GM23338 (cell line): Measurements from ENCODE around the gene DGKG.

ENCODE experiments used
- CREB1 ChIP-seq: fragments of 250-450 bp; sonication (Bioruptor Pico); IDR thresholded peaks from 2 replicates; pipeline ENCODE4 v1.5.0; 2020; ENCODE audit warnings: low read depth, mild to moderate bottlenecking, moderate library complexity
- CTCF ChIP-seq, 2 experiments: fragments of 200-600 bp in 1 of 2; sonication (generic) in 1 of 2; conservative IDR thresholded peaks; 2 replicates each; pipeline versions ENCODE4 v1.5.1 to v1.6.1; 2016 to 2017; ENCODE audit warnings: antibody characterized with exemption in 2 of 2, low read depth in 2 of 2, mild to moderate bottlenecking in 2 of 2, moderate library complexity in 1 of 2

GRCh38 chr3:186290796-186291195 lies 71.2 kb downstream of the DGKG start:
- TF ChIP-seq CREB1 (CRISPR knock-in tag): no peak
- TF ChIP-seq CTCF (conservative IDR thresholded peaks at IDR 0.05; ENCODE audit: low read depth in 2 of 2): no peak
